ENCODE results near the gene KLHL42. TPM values are rescaled to one million over a fixed set of nuclear protein-coding genes. Genes with fewer than 3 reads are reported as not detected.
"Not testable (repeated sequence)": the region's sequence is repeated elsewhere in the genome, so short reads cannot be mapped to it uniquely, and the experiment has no call there.

KLHL42 gene
- total RNA-seq: 10 to 100 TPM in 1 of 2 donors, 1 to 10 TPM in 1; 9.8 to 10.7 TPM

DNA sequence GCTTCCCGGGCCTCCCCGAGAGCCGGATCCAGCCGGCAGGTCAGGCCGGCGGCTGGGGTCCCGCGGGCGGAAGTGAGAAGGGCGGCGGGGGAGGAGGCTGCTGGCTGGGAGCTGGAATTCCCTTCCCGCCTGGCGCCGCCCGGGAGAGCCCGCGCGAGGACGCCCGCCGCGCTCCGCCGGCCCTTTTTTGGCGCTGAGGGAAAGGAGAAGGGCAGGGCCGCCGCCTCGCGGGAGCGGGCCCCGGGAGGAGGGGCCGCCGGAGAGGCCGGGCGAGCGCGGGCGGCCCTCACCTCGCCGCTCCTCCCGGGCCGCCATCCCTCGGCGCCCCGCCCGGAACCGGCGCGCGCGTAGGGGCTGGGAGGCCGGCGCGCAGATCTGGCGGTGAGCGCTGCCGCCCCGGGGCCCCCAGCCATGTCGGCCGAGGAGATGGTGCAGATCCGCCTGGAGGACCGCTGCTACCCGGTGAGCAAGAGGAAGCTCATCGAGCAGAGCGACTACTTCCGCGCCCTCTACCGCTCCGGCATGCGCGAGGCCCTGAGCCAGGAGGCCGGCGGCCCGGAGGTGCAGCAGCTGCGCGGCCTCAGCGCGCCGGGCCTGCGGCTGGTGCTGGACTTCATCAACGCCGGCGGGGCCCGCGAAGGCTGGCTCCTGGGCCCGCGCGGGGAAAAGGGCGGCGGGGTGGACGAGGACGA is at the start of gene KLHL42, which contains the start of gene MANSC4:
Gene KLHL42 (plus strand): TSS at position 314 of the 692 bp plus-strand sequence. CDS start 98 bp downstream, at position 412.
Gene MANSC4 (minus strand): TSS at position 317 of the 692 bp plus-strand sequence. CDS start 8,960 bp downstream, outside the sequence.
- Mint-ChIP-seq H3K9me3 (no peaks in the 10 kb centered on the region), H3K4me3 (peak within 1 kb of the TSS; percentile 81 to 82), H3K4me1 (ENCODE audit: low read depth) (peaks cover 30% of the 10 kb centered on the region), H3K36me3 (ENCODE audit: insufficient read depth in 2 of 2) (peaks cover 0 to 2% of the 10 kb centered on the region in 2 donors), H3K27me3 (ENCODE audit: low read depth) (peaks cover 10% of the 10 kb centered on the region), H3K27ac (peak within 1 kb of the TSS; percentile 12)
- peak; percentile 74 to 79 for DNase-seq
- ATAC-seq (replicated peaks in 1 of 2): peak; percentile 89 to 91

DNA sequence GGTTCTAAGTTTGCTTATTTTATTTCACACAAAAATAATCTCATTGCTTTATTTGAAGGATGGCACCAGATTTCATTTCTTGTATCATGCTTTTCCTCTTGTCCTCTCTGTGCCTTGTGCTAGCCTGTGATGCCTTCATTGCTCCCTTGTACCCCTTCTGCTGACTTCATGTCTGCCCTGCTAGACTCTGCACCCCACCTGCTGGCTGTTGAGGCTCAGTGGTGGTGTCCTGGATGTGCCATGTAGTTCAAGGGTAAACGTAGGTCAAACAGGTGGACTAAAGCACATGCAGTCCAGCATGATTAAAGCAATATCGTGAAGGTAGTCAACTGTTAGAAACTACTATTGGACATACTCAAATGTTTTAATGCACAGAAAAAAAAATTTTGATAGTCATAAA is 47.8 kb upstream of the KLHL42 start:
- Mint-ChIP-seq H3K9me3 (no peaks in the 10 kb centered on the region), H3K4me3 (no peak overlapping the region), H3K27ac (no peak overlapping the region), H3K4me1 (ENCODE audit: low read depth) (no peaks in the 10 kb centered on the region), H3K36me3 (ENCODE audit: insufficient read depth in 2 of 2) (peaks cover 5 to 9% of the 10 kb centered on the region in 2 donors), H3K27me3 (ENCODE audit: low read depth) (no peaks in the 10 kb centered on the region)
- ATAC-seq (replicated peaks in 1 of 2) (no peak), DNase-seq (no peak)

DNA sequence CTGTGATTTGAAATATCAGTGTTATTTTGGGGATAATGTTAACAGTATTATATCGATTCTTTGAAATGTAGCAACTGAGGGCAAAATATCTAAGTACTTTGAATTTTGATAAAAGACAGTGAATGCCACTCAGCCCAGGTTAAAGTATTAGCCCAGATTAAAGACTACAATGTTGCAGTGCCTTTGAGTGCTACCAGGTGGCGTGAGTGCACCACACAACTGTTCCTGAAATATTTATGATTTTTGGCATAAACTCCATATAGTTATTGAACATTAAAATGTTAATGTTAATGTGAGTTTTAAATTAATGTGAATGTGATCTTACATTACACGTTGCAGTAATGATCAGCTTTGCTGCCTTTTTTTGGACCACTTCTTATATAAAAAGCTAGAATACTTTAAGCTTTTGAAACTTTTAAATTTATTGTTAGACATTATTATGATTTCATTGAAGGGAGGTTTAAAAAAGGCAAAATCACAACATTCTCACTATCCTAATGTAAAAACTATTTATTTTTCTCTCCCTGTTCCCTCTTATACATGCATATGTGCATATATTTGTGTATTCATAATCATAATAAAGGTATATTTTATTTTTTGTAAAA is 46.9 kb upstream of the KLHL42 start:
- DNase-seq (peak; percentile 21 to 36), ATAC-seq (replicated peaks in 1 of 2) (peak in 1 of 2 donors; percentile 45)
- H3K4me3 Mint-ChIP-seq: no peak overlapping the region
- H3K36me3 Mint-ChIP-seq (ENCODE audit: insufficient read depth in 2 of 2): peaks cover 6 to 11% of the 10 kb centered on the region in 2 donors
- H3K9me3 Mint-ChIP-seq: no peaks in the 10 kb centered on the region
- no peaks in the 10 kb centered on the region for H3K27me3 Mint-ChIP-seq (ENCODE audit: low read depth)
- H3K4me1 Mint-ChIP-seq (ENCODE audit: low read depth): no peaks in the 10 kb centered on the region
- H3K27ac Mint-ChIP-seq: no peak overlapping the region

DNA sequence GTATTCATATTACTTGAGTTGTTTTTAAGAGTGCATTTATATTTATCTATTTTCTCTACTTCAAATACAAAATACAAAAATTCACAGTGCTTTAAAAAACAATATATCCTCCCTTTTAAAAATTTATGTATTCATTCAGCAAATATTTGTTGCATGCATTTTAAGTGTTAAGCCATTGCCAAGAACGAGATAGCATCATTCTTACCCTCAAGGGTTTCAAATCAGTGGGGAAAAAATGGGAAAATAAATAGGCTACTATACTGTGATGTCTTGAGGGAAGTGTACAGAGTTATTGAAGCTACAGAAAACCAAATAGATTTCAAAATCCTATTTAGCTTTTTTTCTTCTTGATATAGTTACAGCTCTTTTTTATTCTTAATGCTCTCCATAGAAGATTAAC is 46.2 kb upstream of the KLHL42 start:
- Mint-ChIP-seq H3K4me1 (ENCODE audit: low read depth) (no peaks in the 10 kb centered on the region), H3K27ac (no peak overlapping the region), H3K9me3 (no peaks in the 10 kb centered on the region), H3K36me3 (ENCODE audit: insufficient read depth in 2 of 2) (peaks cover 6 to 11% of the 10 kb centered on the region in 2 donors), H3K4me3 (no peak overlapping the region), H3K27me3 (ENCODE audit: low read depth) (no peaks in the 10 kb centered on the region)
- ATAC-seq (replicated peaks in 1 of 2): no peak
- DNase-seq: no peak

DNA sequence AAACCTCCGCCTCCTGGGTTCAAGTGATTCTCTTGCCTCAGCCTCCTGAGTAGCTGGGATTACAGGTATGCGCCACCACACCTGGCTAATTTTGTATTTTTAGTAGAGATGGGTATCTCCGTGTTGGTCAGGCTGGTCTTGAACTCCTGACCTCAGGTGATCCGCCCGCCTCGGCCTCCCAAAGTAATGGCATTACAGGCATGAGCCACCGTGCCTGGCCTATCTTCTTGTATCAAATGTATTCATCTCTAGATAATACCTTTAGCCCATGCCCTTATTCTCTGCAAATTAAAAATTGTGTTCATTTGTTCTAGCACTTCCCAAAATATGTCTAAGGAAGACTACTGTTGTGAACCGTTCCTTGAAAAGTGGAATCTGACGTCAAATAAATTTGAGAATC is 45.7 kb upstream of the KLHL42 start:
- not testable (repeated sequence) for ATAC-seq (replicated peaks in 1 of 2); H3K27me3 Mint-ChIP-seq (ENCODE audit: low read depth); DNase-seq; H3K9me3 Mint-ChIP-seq; H3K4me3 Mint-ChIP-seq; H3K27ac Mint-ChIP-seq; H3K4me1 Mint-ChIP-seq (ENCODE audit: low read depth)
- peaks cover 6 to 11% of the 10 kb centered on the region in 2 donors for H3K36me3 Mint-ChIP-seq (ENCODE audit: insufficient read depth in 2 of 2)

- Mint-ChIP-seq H3K4me3 (no peak overlapping the region), H3K4me1 (ENCODE audit: low read depth) (no peaks in the 10 kb centered on the region), H3K9me3 (no peaks in the 10 kb centered on the region), H3K36me3 (ENCODE audit: insufficient read depth in 2 of 2) (peaks cover 0 to 10% of the 10 kb centered on the region in 2 donors), H3K27me3 (ENCODE audit: low read depth) (no peaks in the 10 kb centered on the region), H3K27ac (no peak overlapping the region)
- ATAC-seq (replicated peaks in 1 of 2) (no peak), DNase-seq (no peak)
These were observed 36.4 kb upstream of the KLHL42 start for GRCh38 chr12:27743601-27744000.

DNA sequence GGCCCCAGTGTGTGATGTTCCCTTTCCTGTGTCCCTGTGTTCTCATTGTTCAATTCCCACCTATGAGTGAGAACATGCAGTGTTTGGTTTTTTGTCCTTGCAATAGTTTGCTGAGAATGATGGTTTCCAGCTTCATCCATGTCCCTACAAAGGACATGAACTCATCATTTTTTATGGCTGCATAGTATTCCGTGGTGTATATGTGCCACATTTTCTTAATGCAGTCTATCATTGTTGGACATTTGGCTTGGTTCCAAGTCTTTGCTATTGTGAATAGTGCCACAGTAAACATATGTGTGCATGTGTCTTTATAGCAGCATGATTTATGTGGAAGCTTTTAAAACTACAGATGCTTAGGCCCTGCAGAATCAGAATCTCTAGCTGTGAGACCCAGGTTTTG is 34.3 kb upstream of the KLHL42 start:
- not testable (repeated sequence) for H3K27me3 Mint-ChIP-seq (ENCODE audit: low read depth); H3K4me1 Mint-ChIP-seq (ENCODE audit: low read depth); H3K9me3 Mint-ChIP-seq; DNase-seq; H3K27ac Mint-ChIP-seq; ATAC-seq (replicated peaks in 1 of 2); H3K4me3 Mint-ChIP-seq
- peaks cover 0 to 11% of the 10 kb centered on the region in 2 donors for H3K36me3 Mint-ChIP-seq (ENCODE audit: insufficient read depth in 2 of 2)

- no peak for DNase-seq
- H3K4me3 Mint-ChIP-seq: no peak overlapping the region
- no peak for ATAC-seq (replicated peaks in 1 of 2)
- H3K27ac Mint-ChIP-seq: peak overlapping the region; percentile 20
- no peaks in the 10 kb centered on the region for H3K9me3 Mint-ChIP-seq
- H3K4me1 Mint-ChIP-seq (ENCODE audit: low read depth): no peaks in the 10 kb centered on the region
- no peaks in the 10 kb centered on the region for H3K27me3 Mint-ChIP-seq (ENCODE audit: low read depth)
- peaks cover 0 to 11% of the 10 kb centered on the region in 2 donors for H3K36me3 Mint-ChIP-seq (ENCODE audit: insufficient read depth in 2 of 2)
These were observed 32.8 kb upstream of the KLHL42 start for GRCh38 chr12:27747111-27747820.

DNA sequence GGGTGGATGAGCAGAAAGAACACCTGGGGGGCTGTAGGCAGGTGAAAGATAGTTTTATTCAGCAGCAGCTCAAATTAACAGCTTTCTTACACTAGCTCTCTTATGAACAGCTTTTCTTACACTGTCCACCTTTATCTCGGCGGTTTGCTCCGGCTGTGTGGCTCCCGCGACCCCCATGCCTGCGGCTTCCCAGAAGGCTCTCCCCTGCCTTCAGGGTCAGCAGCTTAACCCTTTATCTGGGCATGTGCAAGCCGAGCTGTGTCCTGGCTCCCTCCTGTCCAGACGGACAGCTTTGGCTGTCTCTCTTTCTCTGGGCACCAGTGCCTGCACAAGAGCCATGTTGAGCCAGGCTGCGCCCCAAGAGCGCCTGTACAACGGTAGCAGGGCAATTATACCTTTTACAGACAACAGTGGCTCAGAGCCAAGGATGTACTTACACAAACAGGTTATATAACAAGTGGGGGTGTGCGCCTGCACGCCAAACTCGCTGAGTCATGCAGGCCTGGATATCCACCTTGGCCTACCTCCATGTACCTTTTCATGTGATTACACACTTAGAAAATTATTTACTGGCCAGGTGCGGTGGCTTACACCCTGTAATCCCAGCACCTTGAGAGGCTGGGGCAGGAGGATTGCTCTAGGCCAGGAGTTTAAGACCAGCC is 28.5 kb upstream of the KLHL42 start:
- Mint-ChIP-seq H3K27me3 (ENCODE audit: low read depth) (no peaks in the 10 kb centered on the region), H3K4me1 (ENCODE audit: low read depth) (no peaks in the 10 kb centered on the region), H3K36me3 (ENCODE audit: insufficient read depth in 2 of 2) (peaks cover under 1 to 11% of the 10 kb centered on the region in 2 donors), H3K4me3 (no peak overlapping the region), H3K27ac (no peak overlapping the region), H3K9me3 (no peaks in the 10 kb centered on the region)
- DNase-seq (no peak), ATAC-seq (replicated peaks in 1 of 2) (no peak)

DNA sequence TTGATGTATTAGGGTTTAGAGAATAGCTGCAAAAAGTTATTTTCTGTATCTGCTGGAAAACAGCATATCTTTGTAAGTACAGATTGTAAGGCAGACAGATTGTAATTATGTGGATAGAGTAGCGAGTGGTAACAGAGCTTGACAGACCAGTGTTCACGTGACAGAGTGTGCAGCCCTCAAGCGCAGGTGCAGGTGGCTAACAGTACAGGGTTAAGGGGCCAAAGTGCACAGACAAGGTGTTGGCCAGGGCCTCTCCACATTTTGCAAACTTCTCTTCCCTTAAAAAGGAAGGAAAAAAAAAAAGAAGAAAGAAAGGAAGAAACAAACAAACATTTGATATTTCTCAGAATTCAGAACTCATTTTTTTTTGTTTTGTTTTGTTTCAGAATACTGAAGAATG is 25.2 kb upstream of the KLHL42 start:
- Mint-ChIP-seq H3K36me3 (ENCODE audit: insufficient read depth in 2 of 2) (peaks cover 2 to 10% of the 10 kb centered on the region in 2 donors), H3K4me3 (no peak overlapping the region), H3K4me1 (ENCODE audit: low read depth) (no peaks in the 10 kb centered on the region), H3K9me3 (no peaks in the 10 kb centered on the region), H3K27me3 (ENCODE audit: low read depth) (no peaks in the 10 kb centered on the region), H3K27ac (no peak overlapping the region)
- ATAC-seq (replicated peaks in 1 of 2): no peak
- no peak for DNase-seq

DNA sequence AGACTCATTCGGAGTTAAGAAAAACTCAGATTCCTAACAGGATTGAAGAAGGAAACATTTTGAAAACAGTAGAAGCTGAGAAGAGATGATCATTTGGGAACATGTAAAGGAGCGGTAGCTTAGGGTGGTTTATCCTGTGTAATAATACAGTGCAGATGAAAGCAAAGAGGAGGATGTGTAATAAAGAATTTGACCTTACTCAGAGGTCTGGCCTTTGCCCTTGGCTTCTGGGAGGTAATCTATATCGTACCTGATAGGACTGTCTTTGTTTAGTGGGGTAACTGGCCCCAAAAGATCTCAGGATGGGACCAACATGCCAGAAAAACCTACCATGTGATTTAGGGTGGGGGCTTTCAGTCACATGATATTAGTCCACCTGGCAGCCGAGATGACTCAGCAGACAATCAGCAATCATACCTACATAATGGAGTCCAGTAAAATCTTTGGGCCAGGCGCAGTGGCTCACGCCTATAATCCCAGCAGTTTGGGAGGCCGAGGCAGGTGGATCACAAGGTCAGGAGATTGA is 23.3 kb upstream of the KLHL42 start:
- peaks cover under 1% of the 10 kb centered on the region for H3K4me1 Mint-ChIP-seq (ENCODE audit: low read depth)
- H3K27ac Mint-ChIP-seq: no peak overlapping the region
- H3K27me3 Mint-ChIP-seq (ENCODE audit: low read depth): no peaks in the 10 kb centered on the region
- ATAC-seq (replicated peaks in 1 of 2): no peak
- H3K36me3 Mint-ChIP-seq (ENCODE audit: insufficient read depth in 2 of 2): peaks cover 2 to 10% of the 10 kb centered on the region in 2 donors
- H3K4me3 Mint-ChIP-seq: no peak overlapping the region
- no peaks in the 10 kb centered on the region for H3K9me3 Mint-ChIP-seq
- no peak for DNase-seq

DNA sequence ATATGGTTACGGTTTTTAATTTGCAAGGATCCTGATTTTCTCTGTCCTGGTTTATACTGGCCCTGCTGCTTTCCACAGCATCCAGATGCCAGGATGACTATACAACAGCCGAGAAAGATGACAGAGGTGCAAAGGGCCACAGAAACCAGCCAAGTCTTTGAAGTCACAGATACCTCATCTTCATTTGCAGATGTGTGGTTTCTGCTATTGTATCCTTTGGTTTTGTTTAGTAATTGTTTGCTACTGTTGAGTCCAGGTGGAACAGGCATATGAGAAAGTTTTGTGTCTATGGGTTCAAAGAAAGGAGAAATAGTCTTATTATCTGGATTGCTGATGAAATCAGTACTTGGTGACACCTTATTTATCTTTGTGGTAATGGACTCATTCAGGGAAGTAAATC is 17.3 kb upstream of the KLHL42 start:
- Mint-ChIP-seq H3K4me3 (no peak overlapping the region), H3K36me3 (ENCODE audit: insufficient read depth in 2 of 2) (no peaks in the 10 kb centered on the region), H3K4me1 (ENCODE audit: low read depth) (peaks cover 18% of the 10 kb centered on the region), H3K27me3 (ENCODE audit: low read depth) (no peaks in the 10 kb centered on the region), H3K27ac (no peak overlapping the region), H3K9me3 (no peaks in the 10 kb centered on the region)
- peak; percentile 83 to 93 for ATAC-seq (replicated peaks in 1 of 2)
- peak; percentile 13 to 33 for DNase-seq

All from activated T-cell treated with anti-CD3 and anti-CD28 coated beads, Interleukin-2, amount 50 U/mL, for 72 hours (primary cell).